GM19099 (cell line): ENCODE data around the gene TMEM63C.

Source experiments
- POLR2A ChIP-seq: IDR thresholded peaks from 3 replicates; pipeline ENCODE4 v1.6.1; 2011; ENCODE audit warnings: low read depth; ENCODE audit not compliant: insufficient read length; ENCODE audit errors: extremely low read depth

Gene TMEM63C

GRCh38 chr14:77145975-77146740, 35.4 kb upstream of the TMEM63C start:
- TF ChIP-seq POLR2A: no peak

DNA sequence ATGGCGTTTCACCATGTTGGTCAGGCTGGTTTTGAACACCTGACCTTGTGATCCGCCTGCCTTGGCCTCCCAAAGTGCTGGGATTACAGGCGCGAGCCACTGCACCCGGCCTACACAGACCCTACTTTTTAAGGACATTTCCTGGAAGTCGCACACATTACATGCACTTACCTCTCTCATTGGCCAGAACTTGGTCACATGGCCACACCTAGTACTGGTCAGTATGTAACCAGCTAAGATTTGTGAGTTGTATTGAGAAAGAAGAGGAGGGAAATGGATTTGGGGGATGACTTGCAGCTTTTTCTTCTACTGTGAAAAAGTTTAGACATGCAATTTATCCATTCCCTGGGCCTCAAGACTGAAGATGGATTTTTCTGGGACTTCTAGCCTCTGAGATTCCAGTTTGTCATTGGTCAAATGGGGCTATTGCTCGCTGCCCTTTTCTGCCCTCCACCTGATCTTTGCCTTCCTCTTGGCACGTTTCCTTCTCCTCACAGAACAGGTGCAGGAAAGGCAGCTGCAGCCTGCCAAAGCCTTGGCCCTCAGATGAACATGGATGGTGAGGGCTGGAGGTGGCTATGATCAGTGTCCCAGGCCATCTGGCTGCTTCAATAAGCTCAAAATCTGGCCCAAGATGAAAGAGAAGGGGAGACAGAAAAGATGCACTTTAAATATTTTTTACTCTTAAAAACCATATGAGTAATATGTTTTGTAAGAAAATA, 32.9 kb upstream of the TMEM63C start:
- TF ChIP-seq POLR2A: no peak

GRCh38 chr14:77151245-77151644, 30.4 kb upstream of the TMEM63C start:
- TF ChIP-seq POLR2A: no peak

DNA sequence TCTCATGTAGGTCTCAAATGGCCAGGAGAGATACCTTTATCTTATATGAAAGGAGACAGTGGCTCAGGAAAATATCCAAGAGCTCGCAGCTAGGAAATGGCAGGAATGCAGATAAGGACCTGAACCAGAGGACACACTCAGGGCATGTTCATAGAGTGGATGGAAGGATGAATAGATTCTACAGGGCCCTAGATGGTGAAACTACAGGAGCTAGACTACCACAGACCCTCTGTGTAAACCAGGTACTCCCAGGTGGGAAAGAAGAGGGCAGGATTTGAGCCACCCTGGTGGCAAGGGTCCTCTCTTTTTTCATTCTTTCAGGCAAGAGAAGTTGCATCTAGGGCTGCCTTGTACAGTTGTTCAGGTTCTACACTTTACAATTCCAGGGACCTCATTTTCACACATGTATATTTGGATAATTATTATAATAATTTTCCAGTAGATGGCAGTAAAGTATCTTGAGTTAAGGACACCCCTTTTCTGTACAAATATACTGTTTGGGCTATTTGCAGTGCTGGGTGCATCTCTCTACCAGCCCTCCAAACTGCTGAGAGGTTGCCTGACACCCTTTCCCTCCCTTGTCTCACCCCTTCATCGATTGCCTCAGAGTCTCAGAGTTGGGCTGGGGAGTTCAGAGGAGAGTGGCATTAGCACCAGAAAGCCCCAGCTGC, 29.5 kb upstream of the TMEM63C start:
- TF ChIP-seq POLR2A: no peak

GRCh38 chr14:77153802-77154201, 27.8 kb upstream of the TMEM63C start:
- no peak for TF ChIP-seq POLR2A

GRCh38 chr14:77154421-77154820, 27.2 kb upstream of the TMEM63C start:
- TF ChIP-seq POLR2A: no peak

- TF ChIP-seq POLR2A: no peak
Measured at GRCh38 chr14:77155083-77155482, 26.5 kb upstream of the TMEM63C start.

- TF ChIP-seq POLR2A: no peak
Measured at GRCh38 chr14:77157740-77158139, 23.9 kb upstream of the TMEM63C start.

GRCh38 chr14:77158175-77158881, 23.3 kb upstream of the TMEM63C start:
- TF ChIP-seq POLR2A: no peak

DNA sequence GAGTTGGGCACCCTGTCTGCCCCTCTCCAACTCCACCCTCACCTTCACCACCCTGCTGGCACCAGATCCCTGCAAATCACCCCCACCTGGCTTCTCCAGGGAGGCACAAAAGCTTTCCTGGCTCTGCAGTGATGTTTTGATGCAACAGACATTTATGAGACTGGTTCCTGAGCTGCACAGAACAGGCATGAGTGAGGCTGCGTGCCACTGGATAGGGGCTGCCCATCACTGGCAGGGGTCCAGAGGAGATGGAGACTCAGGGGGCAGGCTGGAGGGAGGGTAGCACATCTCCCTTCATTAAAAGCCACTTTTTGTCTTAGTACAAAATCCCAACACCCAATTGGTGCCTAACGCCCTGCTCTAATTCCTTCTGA, 22.7 kb upstream of the TMEM63C start:
- TF ChIP-seq POLR2A: no peak

GRCh38 chr14:77161011-77161410, 20.6 kb upstream of the TMEM63C start:
- no peak for TF ChIP-seq POLR2A

DNA sequence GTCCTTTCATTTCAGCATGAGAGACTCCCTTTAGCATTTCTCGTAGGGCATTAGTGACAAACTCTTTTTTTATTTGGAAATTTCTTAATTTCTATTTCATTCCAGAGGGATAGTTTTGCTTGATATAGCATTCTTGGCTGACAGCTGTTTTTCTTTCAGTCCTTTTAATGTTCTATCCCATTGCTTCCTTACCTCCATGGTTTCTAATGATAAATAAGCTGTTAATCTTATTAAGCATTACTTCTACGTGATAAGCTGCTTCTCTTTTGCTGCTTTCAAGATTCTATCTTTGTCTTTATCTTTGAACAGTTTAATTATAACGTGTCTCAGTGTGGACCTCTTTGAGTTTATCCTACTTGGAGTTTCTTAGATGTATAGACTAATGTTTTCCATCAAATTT, 11.6 kb upstream of the TMEM63C start:
- no peak for TF ChIP-seq POLR2A

DNA sequence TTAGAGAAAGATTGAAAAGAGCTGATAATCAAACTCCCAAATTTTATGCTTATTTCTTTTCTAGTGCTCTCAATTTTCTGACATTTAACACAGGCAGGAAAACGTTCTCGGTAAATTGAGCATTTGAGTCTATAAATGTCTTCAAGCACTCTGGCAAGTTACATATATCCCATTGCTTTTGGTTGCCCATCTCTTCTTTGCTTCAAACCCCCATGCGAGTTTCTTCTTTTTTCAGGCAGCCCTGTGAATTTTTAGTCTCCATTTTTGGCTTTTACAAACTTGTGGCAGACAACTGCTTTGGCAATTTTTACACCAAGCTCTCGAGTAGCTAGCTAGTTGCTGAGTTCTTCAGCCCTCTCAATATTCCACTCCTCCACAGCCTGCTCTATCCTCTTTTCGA, 8.7 kb upstream of the TMEM63C start:
- no peak for TF ChIP-seq POLR2A

DNA sequence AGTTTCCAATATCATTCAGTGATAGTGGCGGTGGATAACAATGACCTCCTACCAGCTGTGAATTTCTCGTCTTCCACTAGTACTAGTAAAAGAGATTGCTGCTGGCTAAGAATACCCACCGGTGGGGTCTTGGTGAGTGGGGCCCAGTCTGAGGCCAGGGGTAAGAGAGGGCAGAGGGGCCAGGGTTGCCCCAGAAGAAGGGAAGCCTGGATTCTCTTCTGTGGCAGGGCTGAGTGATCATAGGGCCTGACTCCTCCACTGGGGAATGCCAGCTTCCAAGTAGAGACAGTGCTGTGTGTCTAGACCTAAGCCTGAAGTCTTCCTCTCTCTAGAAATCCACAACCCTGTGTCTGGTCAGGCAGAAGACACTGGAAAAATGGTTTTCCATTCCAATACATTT, 5.8 kb upstream of the TMEM63C start:
- TF ChIP-seq POLR2A: no peak

DNA sequence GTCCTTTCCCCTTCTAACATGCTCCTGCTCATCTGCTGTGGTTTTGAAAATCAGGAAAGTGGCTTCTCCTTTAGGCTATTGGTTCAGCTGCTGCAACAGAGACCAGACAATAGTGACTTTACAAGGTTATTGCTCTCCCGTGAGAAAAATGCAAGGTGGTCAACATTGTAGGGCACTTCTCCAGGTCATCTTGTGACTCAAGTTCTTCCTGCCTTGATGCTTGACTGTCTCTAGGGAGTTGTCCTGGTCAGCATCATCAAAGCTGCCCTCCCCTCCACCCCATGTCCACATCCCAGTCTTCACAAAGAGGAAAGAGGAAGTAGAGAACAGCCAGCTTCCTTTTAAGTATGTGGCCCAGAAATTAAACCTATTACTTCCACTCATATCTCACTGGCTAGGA, 3.9 kb upstream of the TMEM63C start:
- no peak for TF ChIP-seq POLR2A
